ENCODE results near the gene SLC5A10.

DNA sequence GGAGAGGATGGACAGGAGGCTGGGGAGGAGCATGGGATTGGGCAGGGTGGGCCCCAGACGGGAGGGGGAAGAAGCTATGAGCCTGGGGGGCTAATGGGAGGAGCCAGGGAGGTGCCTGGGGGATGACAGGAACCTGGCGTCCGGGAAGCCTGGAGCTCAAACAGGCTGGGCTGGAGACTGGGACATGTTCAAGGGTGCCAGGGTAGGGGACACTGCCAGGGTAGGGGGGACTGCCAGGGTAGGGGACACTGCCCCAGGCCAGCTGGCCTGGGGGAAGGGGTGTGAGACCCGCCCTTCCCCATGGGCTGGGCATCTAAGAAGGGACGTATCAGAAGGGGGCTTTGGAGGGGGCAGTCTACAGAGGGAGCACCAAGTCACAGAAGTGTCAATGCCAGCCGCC lies 59.6 kb downstream of the SLC5A10 start:
- no peak for TF ChIP-seq EZH2 (optimal IDR thresholded peaks at IDR 0.05; ENCODE audit: low read depth, low read length)
- TF ChIP-seq, protein P1, sequence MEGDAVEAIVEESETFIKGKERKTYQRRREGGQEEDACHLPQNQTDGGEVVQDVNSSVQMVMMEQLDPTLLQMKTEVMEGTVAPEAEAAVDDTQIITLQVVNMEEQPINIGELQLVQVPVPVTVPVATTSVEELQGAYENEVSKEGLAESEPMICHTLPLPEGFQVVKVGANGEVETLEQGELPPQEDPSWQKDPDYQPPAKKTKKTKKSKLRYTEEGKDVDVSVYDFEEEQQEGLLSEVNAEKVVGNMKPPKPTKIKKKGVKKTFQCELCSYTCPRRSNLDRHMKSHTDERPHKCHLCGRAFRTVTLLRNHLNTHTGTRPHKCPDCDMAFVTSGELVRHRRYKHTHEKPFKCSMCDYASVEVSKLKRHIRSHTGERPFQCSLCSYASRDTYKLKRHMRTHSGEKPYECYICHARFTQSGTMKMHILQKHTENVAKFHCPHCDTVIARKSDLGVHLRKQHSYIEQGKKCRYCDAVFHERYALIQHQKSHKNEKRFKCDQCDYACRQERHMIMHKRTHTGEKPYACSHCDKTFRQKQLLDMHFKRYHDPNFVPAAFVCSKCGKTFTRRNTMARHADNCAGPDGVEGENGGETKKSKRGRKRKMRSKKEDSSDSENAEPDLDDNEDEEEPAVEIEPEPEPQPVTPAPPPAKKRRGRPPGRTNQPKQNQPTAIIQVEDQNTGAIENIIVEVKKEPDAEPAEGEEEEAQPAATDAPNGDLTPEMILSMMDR (IDR thresholded peaks at IDR 0.05; ENCODE audit: low read length) = no peak
